A549 treated with ZK216348 at 1 μM for 4 hours (cell line): ENCODE data around the gene SARNP. TPM values are rescaled to one million over a fixed set of nuclear protein-coding genes. Genes with fewer than 3 reads are reported as not detected.

Experiments used
- total RNA-seq: library from RNA; stranded (reverse); fragments of 200-300 nt; extraction: Qiagen RNA extraction; gene quantifications from 5 replicates; pipeline ENCODE4 v1.2.3, GENCODE V29; 2022; ENCODE audit warnings: low read depth

Gene SARNP
- 87.9 to 174 TPM (median 93.1 TPM) in 5 replicates for total RNA-seq

GRCh38 chr12:55817345-55818139 lies at the start of gene SARNP, which contains the start of gene ORMDL2:
SARNP (minus strand) TSS chr12:55817724; CDS start chr12:55817701, 23 bp downstream.
ORMDL2 (plus strand) TSS chr12:55818041; CDS start chr12:55819000, 959 bp downstream.

GRCh38 chr12:55842681-55843429 lies 25.3 kb upstream of the SARNP start, which contains the start of gene MMP19:
MMP19 (minus strand) TSS chr12:55842936; CDS start chr12:55842830, 106 bp downstream.

GRCh38 chr12:55742719-55743405 lies 74.7 kb downstream of the SARNP start, which contains the start of gene GDF11:
GDF11 (plus strand) TSS chr12:55743122; CDS start chr12:55743317, 195 bp downstream.

GRCh38 chr12:55728939-55729818 lies 88.3 kb downstream of the SARNP start, which contains the start of gene CD63:
CD63 (minus strand) TSS chr12:55729009; CDS start chr12:55728341, 668 bp downstream.

GRCh38 chr12:55720071-55720564 lies 97.4 kb downstream of the SARNP start, which contains the start of gene RDH5:
RDH5 (plus strand) TSS chr12:55720393; CDS start chr12:55721185, 792 bp downstream.

GRCh38 chr12:55715833-55716581 lies 101.5 kb downstream of the SARNP start, which contains the start of gene BLOC1S1:
BLOC1S1 (plus strand) TSS chr12:55716046; CDS start chr12:55716052, 6 bp downstream.

GRCh38 chr12:55707841-55708694 lies 109.5 kb downstream of the SARNP start, which contains the start of gene ITGA7:
ITGA7 (minus strand) TSS chr12:55707904; CDS start chr12:55707682, 222 bp downstream.

Other genes with a start within 250 kb of the SARNP start
- not detected in 5 replicates for gene OR2AP1, start 245.3 kb downstream of the SARNP start, total RNA-seq
- not detected in 5 replicates for gene OR10P1, start 180.8 kb downstream of the SARNP start, total RNA-seq
- gene ITGA7, start 109.8 kb downstream of the SARNP start, total RNA-seq, result 0.88 to 2.2 TPM (median 1.7 TPM) in 5 replicates
- 115 to 152 TPM (median 141 TPM) in 5 replicates for gene BLOC1S1, start 101.7 kb downstream of the SARNP start, total RNA-seq
- 1.3 to 3.7 TPM (median 2.9 TPM) in 5 replicates for gene RDH5, start 97.3 kb downstream of the SARNP start, total RNA-seq
- 655 to 775 TPM (median 692 TPM) in 5 replicates for gene CD63, start 88.7 kb downstream of the SARNP start, total RNA-seq
- 1.6 to 5.2 TPM (median 4.9 TPM) in 5 replicates for gene GDF11, start 74.6 kb downstream of the SARNP start, total RNA-seq
- gene ORMDL2, start 317 bp upstream of the SARNP start, total RNA-seq, result 77.5 to 103 TPM (median 99.1 TPM) in 5 replicates
- 19.9 to 25.3 TPM (median 23.0 TPM) in 5 replicates for gene DNAJC14, start 11.9 kb upstream of the SARNP start, total RNA-seq
- 0.14 to 0.61 TPM (median 0.28 TPM) in 5 replicates for gene MMP19, start 25.2 kb upstream of the SARNP start, total RNA-seq
- 36.7 to 44.1 TPM (median 39.9 TPM) in 5 replicates for gene PYM1, start 110.2 kb upstream of the SARNP start, total RNA-seq
- 13.8 to 21.2 TPM (median 19.1 TPM) in 5 replicates for gene DGKA, start 113.4 kb upstream of the SARNP start, total RNA-seq
- 0.38 to 1.3 TPM (median 0.74 TPM) in 5 replicates for gene PMEL, start 148.3 kb upstream of the SARNP start, total RNA-seq
- gene CDK2, start 149.1 kb upstream of the SARNP start, total RNA-seq, result 48.3 to 60.3 TPM (median 53.6 TPM) in 5 replicates
- 26.3 to 38.7 TPM (median 35.1 TPM) in 5 replicates for gene RAB5B, start 156.4 kb upstream of the SARNP start, total RNA-seq
- 7.7 to 10.2 TPM (median 9.1 TPM) in 5 replicates for gene SUOX, start 179.6 kb upstream of the SARNP start, total RNA-seq
- 1.9 to 3.0 TPM (median 2.5 TPM) in 5 replicates for gene IKZF4, start 203.3 kb upstream of the SARNP start, total RNA-seq
- gene RPS26, start 224.2 kb upstream of the SARNP start, total RNA-seq, result 598 to 732 TPM (median 664 TPM) in 5 replicates